ENCODE measurements around the gene C9orf85.

Gene C9orf85

DNA sequence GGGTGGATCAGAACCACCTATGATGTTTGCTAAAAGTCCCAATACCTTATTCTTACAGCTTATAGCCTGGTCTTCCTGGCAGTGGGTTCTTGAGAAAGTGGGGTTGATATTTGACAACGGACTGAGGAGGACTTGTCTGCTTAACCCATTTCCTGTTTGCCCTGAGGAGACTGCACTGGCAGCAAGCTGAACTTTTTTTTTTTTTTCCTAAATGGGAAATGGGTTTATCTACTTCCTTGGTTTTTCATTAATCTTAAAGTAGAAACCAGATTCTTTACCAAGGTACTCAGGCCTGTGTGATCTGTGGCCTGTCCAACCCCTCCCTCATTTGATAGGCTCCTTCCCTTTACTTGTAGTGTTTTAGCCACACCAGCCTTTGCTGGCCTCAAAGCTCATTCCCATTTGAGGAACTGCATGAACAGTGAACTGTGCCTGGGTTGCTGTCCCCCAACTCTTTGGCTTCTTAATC lies 101.9 kb downstream of the C9orf85 start:
- DNase-seq, result no peak

DNA sequence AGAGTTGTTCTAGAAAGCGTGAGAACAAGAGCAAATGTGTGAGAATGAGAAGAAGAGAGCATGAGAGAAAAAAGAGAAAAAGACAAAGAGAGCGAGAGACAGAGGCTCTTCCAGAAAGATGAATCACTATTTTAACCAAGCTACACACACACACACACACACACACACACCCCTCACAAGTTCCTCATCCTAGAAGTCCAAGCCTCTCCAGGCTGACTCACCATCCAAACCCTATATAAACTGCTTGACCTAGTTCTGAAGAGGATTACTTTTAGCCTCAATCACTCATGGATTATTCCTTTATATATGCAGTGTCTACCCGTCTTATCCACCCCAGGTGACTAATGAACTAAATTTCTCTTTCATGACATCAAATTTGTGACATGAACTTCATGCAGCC lies 111.4 kb downstream of the C9orf85 start:
- no peak for DNase-seq
